Endometrium (tissue), 2 donors: ENCODE data around the gene GRIN2C.

Source experiments
- FAIRE-seq: peaks from 2 replicates; lab custom pipeline; 2012; peaks lifted over from hg19 to GRCh38; lab: Jason Lieb, UNC
- donor health status: control.
- donor health status: control.

GRIN2C gene

GRCh38 chr17:74821655-74822334 lies 37.9 kb downstream of the GRIN2C start:
- FAIRE-seq = no peak

- FAIRE-seq = no peak
These were observed 39.8 kb downstream of the GRIN2C start for GRCh38 chr17:74819801-74820436.

DNA sequence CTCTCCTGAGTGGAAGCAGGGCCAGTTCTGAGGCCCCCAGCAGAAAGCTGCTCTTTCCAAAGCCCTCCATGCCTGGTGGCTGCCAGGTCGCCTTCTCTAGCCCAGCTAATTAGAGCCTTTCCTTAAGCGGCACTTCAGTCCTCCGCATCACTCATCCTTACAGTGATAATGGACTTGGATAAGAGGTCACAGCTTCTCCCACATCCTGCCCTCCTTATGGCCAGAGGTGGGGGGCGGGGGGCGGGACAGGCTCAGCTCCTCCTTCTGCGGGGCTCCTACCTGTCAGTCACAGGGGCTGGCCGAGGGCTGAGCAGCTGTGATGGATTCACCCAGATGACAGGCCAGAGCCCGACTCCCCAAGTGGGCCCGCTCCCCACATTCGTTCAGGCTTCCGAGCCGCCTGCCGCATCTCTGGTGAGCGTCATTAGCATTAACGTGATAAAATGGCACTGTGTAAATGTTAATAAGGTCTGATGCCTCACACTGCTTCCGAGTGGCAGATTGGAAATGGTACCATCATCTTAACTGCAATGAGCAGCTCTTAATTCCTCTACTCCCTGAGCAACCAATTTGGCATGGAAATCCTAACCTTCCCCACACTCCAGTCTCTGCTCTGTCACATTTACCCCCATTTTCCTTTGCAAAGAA lies 41.3 kb downstream of the GRIN2C start:
- no peak for FAIRE-seq

GRCh38 chr17:74816905-74817620 lies 42.6 kb downstream of the GRIN2C start:
- FAIRE-seq = no peak

GRCh38 chr17:74815550-74816370 lies 43.9 kb downstream of the GRIN2C start:
- no peak for FAIRE-seq

GRCh38 chr17:74815067-74815466 lies 44.6 kb downstream of the GRIN2C start:
- no peak for FAIRE-seq

- no peak for FAIRE-seq
These were observed 45.2 kb downstream of the GRIN2C start for GRCh38 chr17:74814453-74814852.

DNA sequence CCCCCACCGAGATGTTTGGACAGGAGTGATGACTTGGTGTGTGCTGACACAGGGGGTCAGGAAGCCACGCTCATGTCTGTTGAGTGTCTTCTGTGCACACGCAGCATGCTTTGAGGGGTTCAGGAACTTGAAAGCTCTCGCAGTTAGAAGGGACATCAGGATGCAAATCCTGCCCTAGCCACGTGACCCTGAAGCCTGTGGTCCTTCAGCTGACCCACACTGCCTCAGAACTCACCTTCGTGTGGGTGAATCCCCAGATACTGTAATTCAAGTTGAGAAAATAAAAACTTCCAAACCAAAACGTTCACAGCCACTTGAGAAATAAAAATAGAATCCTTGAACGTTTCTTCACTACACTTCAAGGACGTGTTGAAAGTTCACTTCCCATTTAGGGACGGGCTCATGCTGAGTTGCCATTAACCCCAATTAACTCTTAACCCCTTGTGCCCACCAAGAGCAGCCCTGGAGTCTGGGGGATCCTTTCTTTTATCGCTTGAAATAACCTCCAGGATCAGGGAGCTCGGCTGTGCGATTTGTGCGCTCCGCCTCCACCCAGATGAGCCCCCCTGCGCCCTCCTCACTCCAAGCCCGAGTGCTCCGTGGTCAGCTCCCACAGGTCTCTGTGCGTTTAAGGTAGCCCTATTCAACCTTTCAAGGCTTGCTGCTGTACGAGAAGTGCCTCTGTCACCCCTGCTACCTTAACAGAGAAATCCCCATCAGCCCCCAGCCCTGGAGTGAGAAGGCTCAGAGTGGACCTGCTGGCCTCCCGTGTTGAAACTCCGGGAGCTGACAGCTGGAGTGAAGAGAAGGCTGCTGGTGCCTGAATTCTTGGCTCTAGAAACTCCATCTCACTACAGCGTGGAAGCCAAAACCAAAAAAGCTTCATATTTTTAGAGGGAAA lies 47.3 kb downstream of the GRIN2C start:
- FAIRE-seq = no peak

- FAIRE-seq = no peak
These were observed 48.8 kb downstream of the GRIN2C start for GRCh38 chr17:74810699-74811485.

GRCh38 chr17:74808714-74809430 lies 50.8 kb downstream of the GRIN2C start:
- FAIRE-seq = no peak

- no peak for FAIRE-seq
These were observed 51.8 kb downstream of the GRIN2C start for GRCh38 chr17:74807925-74808324.

DNA sequence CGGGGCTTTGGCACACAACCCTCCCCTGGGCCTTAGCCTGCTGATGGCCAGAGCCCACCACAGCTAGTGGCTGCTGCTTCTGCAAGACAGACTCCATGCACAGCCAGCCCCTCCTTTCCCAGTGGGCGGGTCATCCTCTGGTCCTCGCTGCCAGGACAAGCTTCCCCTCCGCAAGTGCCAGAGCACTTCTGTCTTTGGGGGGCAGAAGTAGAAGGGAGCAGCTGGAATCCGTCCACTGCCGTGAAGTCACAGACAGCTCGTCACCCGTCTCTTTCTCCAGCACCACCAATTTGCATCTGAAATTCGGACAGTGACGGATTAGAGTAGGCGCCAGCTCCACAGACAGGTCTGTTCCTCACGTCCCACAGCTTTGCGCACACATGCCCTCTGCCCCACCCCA lies 52.2 kb downstream of the GRIN2C start:
- no peak for FAIRE-seq

DNA sequence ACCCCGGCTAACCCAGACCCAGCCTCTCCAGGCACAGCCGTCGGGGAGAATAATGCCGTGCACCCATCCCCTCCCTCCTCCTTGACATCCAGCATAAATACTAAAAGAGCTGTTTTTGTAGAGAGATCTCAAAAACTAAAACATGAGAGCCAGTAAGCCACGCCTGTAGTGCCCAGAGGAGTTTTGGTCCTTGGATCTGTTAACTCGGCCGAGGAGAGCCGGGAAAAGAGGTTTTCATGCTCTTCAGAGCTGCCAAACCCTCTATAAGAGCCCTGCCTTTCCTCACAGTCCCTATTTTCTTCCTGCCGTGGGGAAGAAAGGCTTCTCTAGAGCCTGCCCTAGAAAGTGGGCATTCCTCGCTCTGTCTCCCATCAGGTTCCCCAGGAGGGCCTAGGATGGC lies 53.4 kb downstream of the GRIN2C start:
- no peak for FAIRE-seq

DNA sequence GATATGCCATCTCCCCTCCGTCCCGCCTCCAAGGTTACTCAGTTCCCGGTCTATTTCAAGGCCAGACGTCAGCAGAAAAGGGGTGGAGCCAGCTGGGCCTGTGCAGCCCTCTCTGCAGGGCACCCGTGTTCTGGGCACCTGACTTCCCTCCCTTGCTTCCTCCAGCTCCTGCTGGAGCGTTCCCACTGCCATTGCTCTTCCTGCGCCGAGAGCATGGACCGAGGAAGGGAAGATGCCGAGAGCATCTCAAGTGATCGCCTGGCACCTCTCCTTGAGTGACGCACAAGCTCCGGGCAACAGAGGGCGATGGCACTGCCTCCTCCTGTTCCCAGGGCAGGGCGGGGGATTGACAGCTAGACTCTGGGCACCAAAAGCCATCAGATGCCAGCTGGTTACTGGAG lies 54.1 kb downstream of the GRIN2C start:
- FAIRE-seq = no peak

- no peak for FAIRE-seq
These were observed 55.0 kb downstream of the GRIN2C start for GRCh38 chr17:74804683-74805082.

DNA sequence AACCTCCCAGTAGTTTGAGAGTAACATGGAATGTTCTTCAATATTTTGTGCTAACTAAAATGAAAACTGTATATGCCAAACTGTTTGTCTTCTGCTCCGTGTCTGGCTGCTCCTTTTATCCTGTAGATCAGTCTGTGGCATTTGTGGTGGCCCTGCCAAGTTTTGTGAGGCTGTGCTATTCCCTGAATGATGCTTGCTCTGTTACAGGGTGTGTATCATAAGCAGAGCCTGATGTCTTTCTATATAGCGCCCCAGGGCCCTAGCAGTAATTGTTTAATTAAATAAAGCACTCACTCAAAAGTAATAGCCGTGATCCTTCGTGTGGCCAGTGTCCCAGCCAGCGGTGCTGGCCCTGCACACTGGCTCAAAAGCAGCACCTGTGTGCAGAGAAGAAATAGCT lies 55.7 kb downstream of the GRIN2C start:
- no peak for FAIRE-seq

GRCh38 chr17:74803388-74803930 lies 56.2 kb downstream of the GRIN2C start:
- FAIRE-seq = no peak

DNA sequence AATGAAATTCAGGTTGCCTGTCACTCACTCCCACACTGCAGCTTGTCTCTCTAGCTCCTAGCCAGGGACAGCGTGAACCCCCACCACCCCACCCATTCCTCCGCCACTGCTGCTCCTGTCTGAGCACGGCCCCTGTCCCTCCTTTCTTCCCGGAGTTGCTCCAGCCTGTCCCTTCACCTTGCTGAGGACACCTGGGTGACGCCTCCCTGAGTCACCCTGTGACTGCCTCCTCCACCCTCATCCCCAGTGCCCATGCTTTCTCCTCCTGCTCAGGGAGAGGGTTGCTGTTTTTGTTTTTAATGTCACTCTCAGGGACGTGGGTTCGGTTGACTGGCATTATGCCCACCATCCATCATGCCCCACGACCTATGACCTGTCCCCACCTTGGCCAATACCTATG lies 57.8 kb downstream of the GRIN2C start:
- FAIRE-seq = no peak

DNA sequence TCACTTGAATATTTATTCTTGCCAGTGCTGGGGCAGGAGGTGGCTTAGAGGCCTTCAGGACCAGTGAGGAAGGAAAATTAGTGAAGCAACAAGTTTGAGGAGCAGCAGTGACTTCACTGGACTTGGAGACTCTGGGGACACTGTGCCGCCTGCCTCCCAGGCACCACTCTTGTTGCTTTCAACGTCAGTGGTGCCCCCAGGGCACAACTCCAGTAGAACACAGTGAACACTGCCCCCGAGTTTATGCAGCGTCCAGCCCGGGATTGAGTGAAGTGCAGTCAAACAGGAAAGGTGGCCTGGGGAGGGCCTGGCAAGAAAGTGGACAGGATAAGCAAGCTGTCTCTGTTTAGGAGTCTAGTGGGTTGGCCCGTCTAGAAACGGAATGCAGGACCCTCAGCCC lies 59.2 kb downstream of the GRIN2C start:
- FAIRE-seq = no peak
